CD4-positive, alpha-beta T cell treated with Interleukin-4 for 1 hour (primary cell): ENCODE measurements around the gene LYRM7.
A peak's percentile ranks its signal among the peaks of the same experiment; 100 is the strongest.
"Not testable (repeated sequence)": the region's sequence is repeated elsewhere in the genome, so short reads cannot be mapped to it uniquely, and the experiment has no call there.

Experiments
- DNase-seq, 2 donors: peaks; one replicate each; pipeline ENCODE4 v3.0.0-alpha.2; 2020 to 2022

LYRM7 gene

DNA sequence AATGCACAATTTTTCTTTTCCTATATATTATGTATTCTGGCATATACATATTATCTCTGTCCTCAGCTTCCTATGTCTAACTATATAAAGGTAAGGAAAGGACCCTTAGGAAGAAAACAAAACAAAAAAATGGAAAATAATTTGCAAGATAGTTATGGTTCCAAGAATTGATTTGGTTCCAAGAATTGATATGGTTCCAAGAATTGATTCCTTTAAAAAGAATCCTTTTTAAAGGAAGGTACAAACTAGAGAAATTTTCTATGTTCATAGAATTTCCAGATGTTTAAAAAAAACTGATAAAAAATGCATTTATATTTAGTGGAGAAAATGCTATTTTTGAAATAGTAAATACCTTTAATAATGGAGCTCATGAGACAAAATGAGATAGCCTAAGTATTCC lies 12.1 kb downstream of the LYRM7 start:
- DNase-seq = no peak

DNA sequence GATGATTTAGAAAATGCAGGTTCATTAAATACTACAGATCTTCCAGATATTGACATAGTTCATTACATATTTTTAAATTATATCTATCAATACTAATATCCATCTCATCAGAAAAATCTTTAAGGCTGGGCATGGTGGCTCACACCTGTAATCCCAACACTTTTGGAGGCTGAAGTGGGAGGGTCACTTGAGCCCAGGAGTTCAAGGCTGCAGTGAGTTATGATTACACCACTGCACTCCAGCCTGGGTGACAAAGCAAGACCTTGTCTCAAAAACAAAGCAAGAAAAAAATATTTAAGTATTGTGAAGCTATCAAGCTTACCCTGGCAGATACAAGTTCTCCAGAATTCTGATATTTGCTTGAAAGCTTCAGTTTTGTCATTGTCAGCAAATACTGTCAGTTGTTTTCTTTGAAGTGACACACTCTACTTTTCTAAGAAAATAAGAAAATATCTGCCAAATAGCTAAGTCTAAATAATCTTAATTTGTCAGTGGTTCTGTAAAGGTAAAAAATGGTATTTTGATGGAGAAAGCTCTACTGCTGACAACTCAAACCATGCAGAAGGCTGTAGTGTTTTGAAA lies 14.9 kb downstream of the LYRM7 start:
- DNase-seq = no peak

DNA sequence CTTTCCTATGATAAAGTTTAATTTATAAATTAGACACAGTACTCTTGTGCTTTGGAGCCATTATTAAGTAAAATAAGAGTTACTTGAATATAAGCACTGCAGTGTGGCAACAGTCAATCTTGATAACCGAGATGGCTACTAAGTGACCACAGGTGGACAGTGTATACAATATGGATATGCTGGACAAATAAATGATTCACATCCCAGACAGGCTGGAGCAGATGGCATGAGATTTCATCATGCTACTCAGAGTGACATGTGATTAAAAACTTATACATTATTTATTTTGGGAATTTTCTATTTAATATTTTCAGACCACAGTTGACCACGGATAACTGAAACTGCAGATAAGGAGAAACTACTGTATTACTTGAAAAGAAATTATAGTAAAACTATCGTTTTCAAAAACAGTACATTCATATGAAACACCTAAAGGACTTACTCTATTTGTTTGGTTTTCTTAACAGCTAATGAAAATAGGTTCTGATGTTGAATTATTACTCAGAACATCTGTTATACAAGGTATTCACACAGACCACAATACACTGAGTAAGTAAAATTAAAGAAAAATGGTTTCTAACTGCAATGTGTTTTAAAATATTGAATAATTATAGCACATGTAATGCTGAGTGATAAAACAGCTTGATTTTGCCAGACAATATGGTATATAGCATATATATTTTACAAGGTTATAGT lies 16.0 kb downstream of the LYRM7 start:
- no peak for DNase-seq

DNA sequence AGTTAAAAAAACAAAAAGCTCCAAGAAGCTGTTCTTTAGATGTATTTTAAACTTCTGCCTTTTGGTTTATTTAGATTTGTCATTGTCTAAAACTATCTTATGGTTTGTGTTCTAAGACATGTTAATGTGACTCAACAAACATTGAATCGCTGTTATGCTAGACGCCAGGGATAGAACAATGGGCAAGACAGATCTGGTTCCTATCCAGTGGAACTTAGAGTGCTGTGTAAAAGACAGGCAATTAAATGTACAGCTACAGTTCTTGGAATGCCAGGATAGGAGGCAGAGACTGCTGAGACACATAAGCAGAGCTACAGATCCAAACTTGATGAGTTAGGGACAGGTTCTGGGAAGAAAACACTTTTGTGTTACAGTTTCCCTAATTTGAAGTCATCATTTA lies 22.4 kb downstream of the LYRM7 start:
- no peak for DNase-seq

DNA sequence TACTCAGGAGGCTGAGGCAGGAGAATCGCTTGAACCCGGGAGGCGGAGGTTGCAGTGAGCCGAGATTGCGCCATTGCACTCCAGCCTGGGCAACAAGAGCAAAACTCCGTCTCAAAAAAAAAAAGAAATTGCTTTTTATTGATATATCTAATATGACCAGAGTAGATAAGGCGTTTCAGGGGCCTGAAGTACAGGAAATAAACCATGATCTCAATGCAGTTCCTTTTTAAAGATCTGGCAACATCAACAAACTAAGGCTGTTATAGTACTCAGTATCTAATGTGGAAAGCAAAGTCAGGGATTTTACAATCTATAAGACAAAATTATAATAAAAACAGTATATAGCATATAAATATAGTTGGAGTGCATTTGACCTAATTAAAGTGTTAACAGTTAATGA lies 23.2 kb downstream of the LYRM7 start:
- not testable (repeated sequence) for DNase-seq

DNA sequence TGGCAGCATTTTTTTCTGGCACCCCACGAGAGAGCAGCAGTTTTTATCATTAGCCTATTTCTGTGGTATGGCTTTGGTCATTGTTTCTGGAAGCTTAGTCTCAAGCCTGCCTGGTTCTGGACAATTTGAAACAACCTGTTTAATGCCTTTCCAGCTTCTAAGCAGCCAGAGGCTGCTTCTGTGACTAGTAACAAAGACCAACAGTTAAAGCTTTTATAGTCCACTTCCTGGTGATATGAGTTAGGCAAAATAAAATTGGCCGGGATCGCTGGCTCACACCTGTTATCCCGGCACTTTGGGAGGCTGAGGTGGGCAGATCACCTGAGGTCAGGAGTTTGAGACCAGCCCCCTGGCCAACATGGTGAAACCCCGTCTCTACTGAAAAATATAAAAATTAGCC lies 24.0 kb downstream of the LYRM7 start:
- no peak for DNase-seq

DNA sequence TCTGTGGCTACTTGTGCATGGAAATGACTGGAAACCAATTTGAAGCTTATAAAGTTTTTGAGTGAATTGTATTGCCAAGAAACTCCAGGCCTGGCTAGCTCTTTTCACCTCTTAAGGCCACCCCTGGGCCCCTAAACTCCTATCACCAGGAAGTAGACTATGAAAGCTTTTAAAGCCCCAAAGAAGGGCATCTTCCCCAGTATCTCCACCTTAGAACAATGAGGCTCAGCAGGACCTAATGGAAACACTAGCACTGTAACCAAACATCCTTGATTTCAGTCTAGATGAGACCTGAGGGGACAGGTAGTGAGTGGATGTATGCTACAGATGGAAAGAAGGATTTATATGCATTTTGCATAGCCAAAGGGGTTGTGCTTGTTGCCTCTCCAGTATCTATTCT lies 25.0 kb downstream of the LYRM7 start:
- no peak for DNase-seq

DNA sequence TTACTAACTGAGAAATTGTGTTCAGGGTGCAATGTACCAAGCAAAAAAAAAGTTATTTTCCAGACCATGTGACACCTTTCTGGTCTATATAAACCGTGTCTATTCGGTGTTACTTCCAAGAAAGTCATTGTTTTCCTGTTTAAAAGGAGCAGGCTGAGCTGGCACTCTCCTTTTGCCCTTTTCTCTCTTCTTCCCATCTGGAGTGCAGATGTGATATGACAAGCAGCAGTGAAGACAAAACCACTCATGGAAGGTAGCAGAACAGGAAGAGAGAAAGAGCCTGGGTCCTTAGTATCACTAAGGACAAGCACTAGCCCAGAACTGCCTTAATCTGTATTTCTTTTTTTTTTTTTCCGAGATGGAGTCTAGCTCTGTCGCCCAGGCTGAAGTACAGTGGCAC lies 25.6 kb downstream of the LYRM7 start:
- no peak for DNase-seq

DNA sequence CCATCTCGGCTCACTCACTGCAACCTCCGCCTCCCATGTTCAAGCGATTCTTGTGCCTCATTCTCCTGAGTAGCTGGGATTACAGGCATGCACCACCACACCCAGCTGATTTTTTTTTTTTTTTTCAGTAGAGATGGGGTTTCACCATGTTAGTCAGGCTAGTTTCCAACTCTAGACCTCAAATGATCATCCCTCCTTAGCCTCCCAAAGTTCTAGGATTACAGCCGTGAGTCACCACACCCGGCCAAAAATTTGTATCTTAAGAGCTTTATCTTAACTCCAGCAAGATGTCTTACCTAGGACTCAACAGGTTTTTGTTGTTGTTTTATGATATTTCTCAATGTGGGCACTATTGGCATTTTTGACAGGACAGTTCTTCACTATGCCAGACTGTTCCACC lies 27.9 kb downstream of the LYRM7 start:
- no peak for DNase-seq

DNA sequence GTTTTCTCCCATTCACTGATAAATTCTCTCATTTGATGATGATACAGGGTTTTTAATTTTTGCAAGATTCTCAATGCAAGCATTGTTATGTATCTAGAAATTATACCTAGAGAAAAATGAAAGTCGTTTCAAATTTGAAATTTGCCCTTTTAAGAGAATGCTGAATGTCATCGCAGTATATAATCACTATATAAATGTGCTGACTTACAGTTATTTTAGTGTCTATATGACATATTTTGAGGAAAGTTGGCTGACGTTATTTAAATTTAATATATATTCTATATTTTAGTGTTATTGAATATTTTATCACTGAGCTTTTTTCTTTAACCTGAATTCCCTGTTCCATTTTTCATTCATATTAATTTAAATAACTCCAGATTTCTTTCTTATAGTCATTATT lies 29.8 kb downstream of the LYRM7 start:
- DNase-seq = no peak

DNA sequence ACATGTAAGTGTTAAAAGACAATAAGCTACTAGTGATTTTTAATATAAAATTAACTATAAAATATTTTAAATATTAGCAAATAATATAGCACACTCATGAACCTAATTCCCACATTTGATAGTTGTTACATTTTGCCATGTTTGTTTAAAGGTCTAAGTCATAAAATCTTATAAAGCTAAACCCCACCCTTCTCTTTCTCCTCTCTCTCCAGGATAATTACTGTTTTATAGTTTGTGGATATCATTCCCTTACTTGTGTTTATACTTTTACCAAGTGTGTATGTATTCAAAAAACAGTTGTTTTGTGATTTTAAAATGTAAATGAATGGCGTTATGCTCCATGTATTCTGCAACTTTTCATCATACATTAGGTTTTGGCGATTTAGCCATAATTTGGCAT lies 34.2 kb downstream of the LYRM7 start:
- DNase-seq = no peak

DNA sequence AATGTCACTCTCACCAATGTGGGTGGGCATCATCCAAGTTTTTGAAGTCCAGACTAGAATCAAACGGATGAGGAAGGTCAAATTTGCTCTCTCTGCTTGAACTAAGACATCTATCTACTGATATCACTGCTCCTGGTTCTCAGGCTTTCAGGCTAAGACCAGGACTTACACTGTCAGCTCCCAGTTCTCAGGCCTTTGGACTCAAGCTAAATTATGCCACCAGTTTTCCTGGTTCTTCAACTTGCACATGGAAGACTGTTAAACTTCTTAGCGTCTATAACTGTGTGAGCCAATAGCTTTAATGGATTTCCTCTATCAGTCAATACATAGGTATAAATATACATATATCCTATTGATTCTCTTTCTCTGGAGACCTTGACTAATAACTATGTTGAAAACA lies 35.3 kb downstream of the LYRM7 start:
- no peak for DNase-seq

DNA sequence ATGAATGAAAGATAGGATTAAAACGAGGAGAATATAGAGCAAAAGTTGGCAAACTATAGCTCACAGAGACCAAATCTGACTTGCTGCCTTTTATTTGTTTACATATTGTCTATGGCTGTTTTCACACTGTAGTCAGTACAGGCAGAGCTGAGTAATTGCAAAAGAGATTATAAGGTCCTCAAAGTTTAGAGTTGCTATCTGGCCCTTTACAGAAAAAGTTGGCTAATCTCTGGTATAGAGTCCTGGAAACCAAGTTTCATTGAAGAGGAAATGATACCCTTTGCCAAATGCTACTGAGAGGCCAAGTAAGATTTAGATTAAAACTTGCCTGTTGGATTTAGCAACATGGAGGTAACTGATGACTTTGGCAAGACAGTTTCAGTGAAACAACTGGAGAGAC lies 36.0 kb downstream of the LYRM7 start:
- DNase-seq = no peak

DNA sequence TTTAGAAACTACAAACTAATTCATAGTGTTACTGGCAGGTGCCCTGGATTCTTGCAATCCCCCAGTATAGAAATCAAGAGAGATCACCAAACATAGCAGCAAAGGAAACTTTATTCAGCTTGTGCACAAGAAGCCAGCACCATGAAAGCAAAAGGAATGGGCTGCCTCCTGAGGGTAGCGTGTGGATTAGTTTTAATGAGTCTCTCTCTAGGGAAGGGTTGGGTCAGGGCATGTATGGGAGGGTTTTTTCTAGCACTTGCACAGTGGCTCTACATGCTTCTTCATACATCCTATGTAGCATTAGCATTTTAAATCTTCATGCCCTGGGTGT lies 38.4 kb downstream of the LYRM7 start:
- no peak for DNase-seq

DNA sequence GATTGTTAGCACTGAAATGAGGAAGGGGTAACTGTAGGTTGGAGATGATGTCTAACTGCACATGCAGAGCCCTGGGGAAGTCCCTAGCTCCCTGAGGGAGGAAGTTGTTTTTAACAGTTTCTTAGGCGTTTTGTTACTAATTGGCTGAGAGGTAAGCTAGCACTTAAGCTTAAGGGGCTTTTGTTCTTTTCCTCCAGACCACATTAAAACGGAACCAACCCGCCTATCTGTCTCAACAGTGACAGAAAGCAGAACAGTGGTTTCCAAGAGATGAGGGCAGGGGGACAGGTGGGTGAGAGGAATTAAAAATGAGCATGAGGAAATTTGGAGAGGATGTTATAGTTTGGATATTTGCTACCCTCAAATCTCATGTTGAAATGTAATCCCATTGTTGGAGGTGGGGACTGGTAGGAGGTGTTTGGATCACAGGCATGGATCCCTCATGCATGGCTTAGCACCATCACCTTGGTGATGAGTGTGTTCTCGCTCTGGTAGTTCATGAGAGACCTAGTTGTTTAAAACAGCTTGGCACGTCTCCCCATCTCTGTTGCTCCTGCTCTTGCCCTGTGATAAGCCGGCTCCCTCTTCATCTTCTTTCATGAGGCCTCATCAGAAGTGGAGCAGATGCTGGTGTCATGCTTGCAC lies 38.9 kb downstream of the LYRM7 start:
- DNase-seq = peak; percentile 83 to 86

DNA sequence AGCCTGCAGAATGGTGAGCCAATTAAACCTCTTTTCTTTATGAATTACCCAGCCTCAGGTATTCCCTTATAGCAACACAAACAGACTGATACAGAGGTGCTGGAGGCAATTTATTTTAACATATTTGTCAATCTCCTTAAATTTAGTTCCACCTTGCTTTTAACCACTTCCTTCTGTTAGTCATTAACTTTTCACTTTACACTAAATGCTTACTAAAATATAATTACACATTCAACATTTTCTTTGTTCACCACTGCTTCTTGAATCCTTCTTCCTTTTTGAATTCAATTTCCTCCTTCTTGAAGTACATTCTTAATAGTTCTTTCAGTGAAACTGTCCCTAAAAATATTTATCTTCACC lies 39.4 kb downstream of the LYRM7 start:
- DNase-seq = no peak

DNA sequence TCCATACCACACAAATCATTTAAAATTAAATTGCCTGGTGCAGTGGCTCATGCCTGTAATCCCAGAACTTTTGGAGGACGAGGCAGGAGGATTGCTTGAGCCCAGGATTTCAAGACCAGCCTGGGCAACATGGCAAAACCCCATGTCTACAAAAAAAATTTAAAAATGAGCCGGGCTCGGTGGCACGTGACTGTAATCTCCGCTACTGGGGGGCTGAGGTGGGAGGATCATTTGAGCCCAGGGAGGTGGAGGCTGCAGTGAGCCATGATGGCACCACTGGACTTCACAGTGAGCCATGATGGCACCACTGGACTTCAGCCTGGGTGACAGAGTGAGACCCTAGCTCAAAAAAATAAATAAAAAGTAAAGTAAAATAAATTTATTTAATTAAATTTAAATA lies 40.9 kb downstream of the LYRM7 start:
- DNase-seq = no peak

DNA sequence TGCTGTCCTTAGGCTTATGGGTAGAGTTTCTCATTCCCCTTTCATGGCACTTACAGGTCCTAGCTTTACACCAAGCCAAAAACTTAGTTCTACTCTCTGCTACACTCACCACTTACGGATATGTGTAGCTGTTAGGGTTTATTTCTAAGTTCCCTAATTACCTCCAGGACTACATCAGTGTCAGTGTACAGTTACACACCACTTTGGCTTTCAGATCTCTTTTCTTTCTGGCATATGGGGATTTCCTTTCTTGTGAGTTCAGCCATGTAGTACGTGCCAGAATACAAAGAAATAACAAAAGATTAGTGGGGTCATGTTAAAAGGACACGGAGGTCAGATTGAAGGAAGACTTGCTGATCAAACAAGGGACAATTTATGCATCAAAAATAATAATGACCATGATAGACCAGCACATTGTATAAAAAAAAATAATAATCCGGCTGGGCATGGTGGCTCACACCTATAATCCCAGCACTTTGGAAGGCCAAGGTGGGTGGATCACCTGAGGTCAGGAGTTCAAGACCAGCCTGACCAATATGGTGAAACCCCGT lies 41.8 kb downstream of the LYRM7 start:
- DNase-seq = peak in 1 of 2 donors; percentile 15

DNA sequence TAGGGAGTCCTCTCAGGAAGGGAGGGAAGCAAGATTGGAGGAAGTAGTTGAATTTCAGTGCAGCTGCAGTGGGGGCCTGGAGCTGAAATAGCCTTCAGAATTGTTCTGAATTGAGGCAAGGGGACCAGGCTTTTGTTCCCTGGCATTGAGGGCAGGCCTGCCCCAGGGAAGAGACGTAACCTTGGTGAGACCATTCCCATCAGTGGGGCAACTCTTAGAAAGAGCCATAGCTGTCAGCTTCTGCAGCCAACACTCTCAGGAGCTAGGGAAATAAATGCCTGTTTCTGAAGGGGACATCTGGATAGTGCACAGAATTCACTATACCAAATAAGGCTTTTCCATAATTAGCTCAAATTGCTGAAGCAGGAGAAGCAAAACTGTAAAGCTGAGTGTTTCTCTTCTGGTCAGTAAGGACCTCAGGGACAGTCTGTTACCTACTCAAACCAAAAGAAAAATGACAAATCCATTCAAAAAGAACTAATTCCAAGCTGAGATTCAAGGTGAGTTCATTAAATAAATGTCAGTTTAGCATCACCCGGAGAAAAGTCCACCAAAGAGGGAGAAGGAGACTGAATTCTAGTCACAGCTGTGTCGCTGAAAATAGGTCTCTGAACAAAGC lies 44.0 kb downstream of the LYRM7 start:
- DNase-seq = no peak

DNA sequence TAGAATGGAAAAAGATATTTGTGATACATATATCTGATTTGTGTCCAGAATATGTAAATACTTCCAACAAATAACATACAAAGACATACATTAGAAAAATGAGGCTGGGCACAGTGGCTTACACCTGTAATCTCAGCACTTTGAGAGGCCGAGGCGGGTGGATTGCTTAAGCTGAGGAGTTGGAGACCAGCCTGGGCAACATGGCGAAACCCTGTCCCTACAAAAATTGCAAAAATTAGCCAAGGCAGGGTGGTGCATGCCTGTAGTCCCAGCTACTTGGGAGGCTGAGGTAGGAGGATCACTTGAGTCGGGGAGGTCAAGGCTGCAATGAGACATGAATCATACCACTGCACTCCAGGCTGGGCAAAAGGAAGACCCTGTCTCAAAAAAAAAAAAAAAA lies 47.0 kb downstream of the LYRM7 start:
- DNase-seq = no peak

DNA sequence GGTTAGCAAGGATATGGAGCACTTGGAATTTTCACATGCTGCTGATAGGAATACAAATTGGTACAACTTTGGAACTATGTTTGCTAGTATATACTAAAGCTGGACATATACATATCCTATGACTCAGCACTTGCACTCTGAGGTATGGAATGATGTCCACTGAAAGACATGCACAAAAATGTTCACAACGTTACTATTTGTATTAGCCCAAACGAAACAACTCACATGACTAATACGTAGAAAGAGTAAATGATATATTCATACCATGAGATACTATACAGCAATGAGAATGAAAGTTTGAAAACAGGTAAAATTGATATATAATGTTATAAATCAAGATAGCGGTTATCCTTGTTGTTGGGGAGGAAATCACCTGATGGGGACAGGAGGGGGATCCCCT lies 47.6 kb downstream of the LYRM7 start:
- no peak for DNase-seq

DNA sequence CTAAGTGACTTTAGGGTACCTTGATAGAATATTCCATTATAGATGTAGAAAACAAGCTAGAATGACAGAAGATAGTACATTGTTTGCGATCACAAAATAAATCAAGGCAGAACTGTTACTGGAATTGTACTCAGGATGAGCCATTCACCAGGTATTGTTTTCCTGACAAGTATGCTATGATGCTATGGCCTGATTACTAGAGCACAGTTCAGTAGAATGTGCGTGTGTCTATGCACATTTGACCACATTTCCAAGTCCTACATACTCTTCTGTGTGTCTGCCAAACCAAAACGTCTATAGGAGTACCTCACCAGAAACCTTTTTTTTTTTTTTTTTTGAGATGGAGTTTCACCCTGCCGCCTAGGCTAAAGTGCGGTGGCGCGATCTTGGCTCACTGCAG lies 49.8 kb downstream of the LYRM7 start:
- no peak for DNase-seq

DNA sequence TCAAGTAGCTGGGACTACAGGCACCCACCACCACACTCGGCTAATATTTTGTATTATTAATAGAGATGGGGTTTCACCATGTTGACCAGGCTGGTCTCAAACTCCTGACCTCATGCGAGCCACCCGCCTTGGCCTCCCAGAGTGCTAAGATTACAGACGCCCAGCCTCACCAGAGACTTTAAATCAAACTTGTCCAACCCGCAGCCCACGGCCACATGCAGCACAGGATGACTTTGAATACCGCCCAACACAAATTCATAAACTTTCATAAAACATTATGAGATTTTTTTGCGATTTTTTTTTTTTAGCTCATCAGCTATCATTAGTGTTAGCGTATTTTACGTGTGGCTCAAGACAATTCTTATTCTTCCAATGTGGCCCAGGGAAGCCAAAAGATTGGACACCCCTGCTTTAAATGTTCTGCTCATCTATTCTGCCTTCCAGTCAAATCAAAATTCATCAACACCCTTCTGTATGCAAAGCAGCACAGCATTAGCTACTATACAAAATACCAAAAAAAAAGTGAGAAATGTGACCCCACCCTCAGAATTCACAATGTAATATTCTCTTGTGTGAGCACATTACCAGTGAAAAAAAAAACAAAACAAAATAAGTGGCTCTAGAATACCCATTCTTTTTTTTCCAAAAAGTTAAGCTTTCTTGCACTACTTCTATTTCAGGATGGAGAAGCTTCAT lies 50.4 kb downstream of the LYRM7 start:
- DNase-seq = no peak

DNA sequence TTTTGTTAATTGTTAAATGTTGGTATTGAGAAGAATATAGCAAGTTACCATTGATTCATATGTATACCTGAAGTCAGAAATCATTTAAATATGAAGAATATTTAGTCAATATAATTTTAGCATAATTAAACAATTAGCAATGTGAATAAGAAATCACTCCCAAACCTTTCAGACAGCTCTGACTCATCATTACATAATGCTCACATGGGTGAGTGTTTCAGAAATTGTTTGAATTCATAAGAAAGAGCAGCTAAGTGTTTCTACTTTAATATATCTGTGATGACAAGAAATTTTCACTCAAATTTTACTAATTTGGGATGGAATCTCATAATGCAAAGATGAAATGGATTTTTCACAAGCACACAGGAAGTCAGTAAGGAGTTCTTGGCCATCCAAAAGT lies 51.1 kb downstream of the LYRM7 start:
- no peak for DNase-seq
